ENCODE data around the gene HHAT.

Gene HHAT

GRCh38 chr1:210372491-210372890, 43.8 kb downstream of the HHAT start:
- Histone ChIP-seq H3K4me3 (ENCODE audit: low read depth, low read length) (no peak overlapping the region), H3K36me3 (ENCODE audit: control insufficient read depth, insufficient read depth, low read length) (no peaks in the 10 kb centered on the region), H3K9me3 (ENCODE audit: control insufficient read depth, insufficient read depth, low read depth, low read length) (no peaks in the 10 kb centered on the region), H3K4me1 (ENCODE audit: control insufficient read depth, insufficient read depth, low read length) (peaks cover 41% of the 10 kb centered on the region), H3K9ac (ENCODE audit: low read length) (no peak overlapping the region), H3K27ac (ENCODE audit: low read depth, low read length) (no peak overlapping the region), H3K27me3 (ENCODE audit: control insufficient read depth, insufficient read depth, low read length) (peaks cover 4% of the 10 kb centered on the region; the same call in 1 of the 2 replicates)

DNA sequence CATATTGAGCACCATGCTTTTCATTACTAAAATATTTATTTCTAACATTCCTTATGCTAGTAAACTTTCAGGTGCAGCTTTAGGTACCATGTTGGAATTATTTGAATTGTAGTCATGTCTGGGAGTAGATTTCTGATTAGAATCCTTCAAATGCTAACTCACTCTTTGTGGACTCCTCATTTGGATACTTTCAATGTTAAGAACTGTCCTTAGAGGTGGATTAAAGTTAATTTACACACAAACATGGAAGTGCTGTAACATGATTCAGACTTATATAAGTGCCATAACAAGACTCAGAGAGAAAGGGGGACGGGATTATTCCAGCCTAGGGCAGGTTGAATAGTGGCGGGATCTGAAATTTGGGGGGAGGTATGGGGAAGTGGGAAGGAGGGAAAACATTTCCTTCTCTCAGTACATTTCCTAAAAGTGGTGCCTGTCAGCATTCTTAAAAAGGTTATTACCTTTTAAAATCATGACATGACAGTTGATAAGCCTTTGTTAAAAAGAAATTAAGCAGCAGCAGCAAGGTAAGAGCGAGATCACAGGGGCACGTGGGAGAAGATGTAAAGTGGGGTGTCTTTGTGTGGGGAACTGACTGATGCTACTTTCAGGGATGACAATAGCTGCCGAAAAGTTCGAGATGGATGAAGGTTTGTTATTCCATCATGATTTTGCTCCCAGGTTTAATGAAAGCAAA, 44.4 kb downstream of the HHAT start:
- Histone ChIP-seq H3K9ac (ENCODE audit: low read length) (peak overlapping the region; percentile 33), H3K4me3 (ENCODE audit: low read depth, low read length) (no peak overlapping the region), H3K4me1 (ENCODE audit: control insufficient read depth, insufficient read depth, low read length) (peaks cover 42% of the 10 kb centered on the region), H3K9me3 (ENCODE audit: control insufficient read depth, insufficient read depth, low read depth, low read length) (no peaks in the 10 kb centered on the region), H3K27ac (ENCODE audit: low read depth, low read length) (peak overlapping the region; percentile 56; the same call in 1 of the 2 replicates), H3K36me3 (ENCODE audit: control insufficient read depth, insufficient read depth, low read length) (no peaks in the 10 kb centered on the region), H3K27me3 (ENCODE audit: control insufficient read depth, insufficient read depth, low read length) (peaks cover 4% of the 10 kb centered on the region; the same call in 1 of the 2 replicates)

DNA sequence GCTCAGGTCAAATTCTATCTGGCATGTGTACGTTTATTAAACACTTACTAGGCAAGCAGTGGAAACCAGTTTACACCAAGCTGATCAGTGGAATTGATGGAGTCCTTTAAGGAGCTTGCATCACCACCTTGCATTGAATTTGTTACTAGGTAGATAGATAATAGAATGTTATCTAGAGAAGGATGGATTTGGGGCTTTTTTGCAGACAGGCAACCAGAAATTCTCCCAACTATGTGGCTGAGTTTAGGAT, 44.9 kb downstream of the HHAT start:
- peak overlapping the region; percentile 56; the same call in 1 of the 2 replicates for H3K27ac ChIP-seq (ENCODE audit: low read depth, low read length)

DNA sequence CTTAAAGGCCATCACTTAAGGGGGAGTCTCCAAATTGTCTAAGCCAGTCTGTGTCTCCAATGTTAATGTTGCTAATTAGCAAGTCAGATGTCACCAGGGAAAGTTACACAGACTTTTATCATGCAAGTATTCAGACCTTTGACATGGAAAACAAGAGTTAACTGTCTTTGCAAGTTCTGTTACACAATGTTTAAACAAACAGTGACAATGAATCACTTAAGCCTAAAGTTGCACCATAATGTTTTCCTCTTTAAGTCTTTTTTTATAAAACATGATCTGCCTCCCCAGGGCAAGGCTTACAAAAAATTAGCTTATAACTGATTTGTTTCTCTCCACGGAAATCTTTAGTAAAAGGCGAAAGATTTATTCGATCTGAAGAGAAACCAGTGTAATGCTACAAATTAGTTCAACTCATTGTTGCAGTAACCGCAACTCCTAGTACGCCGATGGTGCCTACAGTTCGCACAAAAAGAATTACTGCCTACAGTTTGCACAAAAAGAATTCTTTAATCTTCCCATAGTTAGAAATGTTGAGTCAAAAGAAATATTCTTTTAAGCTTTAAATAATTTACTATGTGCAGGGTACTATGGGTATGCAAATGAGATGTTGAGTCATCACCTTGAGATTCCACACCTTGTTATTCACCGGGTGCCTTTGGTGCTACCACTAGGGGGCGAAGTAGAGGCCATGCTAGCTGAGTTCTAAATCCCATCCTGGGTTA, 45.3 kb downstream of the HHAT start:
- Histone ChIP-seq H3K4me1 (ENCODE audit: control insufficient read depth, insufficient read depth, low read length) (peaks cover 40% of the 10 kb centered on the region), H3K4me3 (ENCODE audit: low read depth, low read length) (no peak overlapping the region)

More for the DNA sequence above, 44.9 kb downstream of the HHAT start:
- H3K9me3 ChIP-seq (ENCODE audit: control insufficient read depth, insufficient read depth, low read depth, low read length), result no peaks in the 10 kb centered on the region
- no peaks in the 10 kb centered on the region for H3K36me3 ChIP-seq (ENCODE audit: control insufficient read depth, insufficient read depth, low read length)
- peak overlapping the region; percentile 33 for H3K9ac ChIP-seq (ENCODE audit: low read length)
- H3K27me3 ChIP-seq (ENCODE audit: control insufficient read depth, insufficient read depth, low read length), result peaks cover 4% of the 10 kb centered on the region; the same call in 1 of the 2 replicates
- H3K4me3 ChIP-seq (ENCODE audit: low read depth, low read length), result no peak overlapping the region
- peaks cover 42% of the 10 kb centered on the region for H3K4me1 ChIP-seq (ENCODE audit: control insufficient read depth, insufficient read depth, low read length)

GRCh38 chr1:210374600-210374953, 45.9 kb downstream of the HHAT start:
- H3K9me3 ChIP-seq (ENCODE audit: control insufficient read depth, insufficient read depth, low read depth, low read length), result no peaks in the 10 kb centered on the region
- peaks cover 4% of the 10 kb centered on the region; the same call in 1 of the 2 replicates for H3K27me3 ChIP-seq (ENCODE audit: control insufficient read depth, insufficient read depth, low read length)
- H3K27ac ChIP-seq (ENCODE audit: low read depth, low read length), result peak overlapping the region; percentile 99; the same call in 1 of the 2 replicates
- no peak overlapping the region for H3K9ac ChIP-seq (ENCODE audit: low read length)
- no peaks in the 10 kb centered on the region for H3K36me3 ChIP-seq (ENCODE audit: control insufficient read depth, insufficient read depth, low read length)
- H3K4me3 ChIP-seq (ENCODE audit: low read depth, low read length), result no peak overlapping the region
- H3K4me1 ChIP-seq (ENCODE audit: control insufficient read depth, insufficient read depth, low read length), result peaks cover 35% of the 10 kb centered on the region

More for the DNA sequence above, 45.3 kb downstream of the HHAT start:
- H3K36me3 ChIP-seq (ENCODE audit: control insufficient read depth, insufficient read depth, low read length), result no peaks in the 10 kb centered on the region
- H3K27me3 ChIP-seq (ENCODE audit: control insufficient read depth, insufficient read depth, low read length), result peaks cover 4% of the 10 kb centered on the region; the same call in 1 of the 2 replicates
- peak overlapping the region; percentile 95 for H3K9ac ChIP-seq (ENCODE audit: low read length)
- H3K27ac ChIP-seq (ENCODE audit: low read depth, low read length), result peak overlapping the region; percentile 99
- H3K9me3 ChIP-seq (ENCODE audit: control insufficient read depth, insufficient read depth, low read depth, low read length), result no peaks in the 10 kb centered on the region

DNA sequence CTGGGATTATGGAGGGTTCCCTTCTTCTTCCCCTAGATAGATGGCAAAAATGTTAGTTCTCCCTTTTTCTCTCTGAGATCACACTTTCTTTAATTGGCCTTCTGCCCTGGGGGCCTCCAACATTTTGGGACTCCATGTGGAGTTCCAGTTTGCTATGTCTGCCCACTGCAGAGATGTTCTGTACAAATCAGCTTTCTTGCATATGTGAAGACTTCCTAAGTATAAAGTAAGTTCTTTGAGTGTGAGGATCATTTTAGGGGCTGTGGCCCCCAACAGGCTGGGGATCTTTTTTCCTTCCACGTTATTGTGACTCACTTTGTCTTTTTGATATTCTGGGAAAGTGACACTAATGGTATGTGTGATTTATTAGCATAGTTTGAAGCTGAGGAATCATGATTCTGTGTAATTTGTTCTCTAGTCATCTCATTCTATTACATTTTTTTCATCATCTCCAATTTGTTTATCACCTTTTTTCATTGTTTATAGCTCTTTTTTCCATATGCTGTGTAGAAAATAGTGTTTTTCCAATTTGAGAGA, 48.2 kb downstream of the HHAT start:
- Histone ChIP-seq H3K4me3 (ENCODE audit: low read depth, low read length) (no peak overlapping the region), H3K9me3 (ENCODE audit: control insufficient read depth, insufficient read depth, low read depth, low read length) (no peaks in the 10 kb centered on the region), H3K9ac (ENCODE audit: low read length) (no peak overlapping the region), H3K27ac (ENCODE audit: low read depth, low read length) (no peak overlapping the region), H3K27me3 (ENCODE audit: control insufficient read depth, insufficient read depth, low read length) (no peaks in the 10 kb centered on the region), H3K4me1 (ENCODE audit: control insufficient read depth, insufficient read depth, low read length) (peaks cover 27% of the 10 kb centered on the region), H3K36me3 (ENCODE audit: control insufficient read depth, insufficient read depth, low read length) (no peaks in the 10 kb centered on the region)

DNA sequence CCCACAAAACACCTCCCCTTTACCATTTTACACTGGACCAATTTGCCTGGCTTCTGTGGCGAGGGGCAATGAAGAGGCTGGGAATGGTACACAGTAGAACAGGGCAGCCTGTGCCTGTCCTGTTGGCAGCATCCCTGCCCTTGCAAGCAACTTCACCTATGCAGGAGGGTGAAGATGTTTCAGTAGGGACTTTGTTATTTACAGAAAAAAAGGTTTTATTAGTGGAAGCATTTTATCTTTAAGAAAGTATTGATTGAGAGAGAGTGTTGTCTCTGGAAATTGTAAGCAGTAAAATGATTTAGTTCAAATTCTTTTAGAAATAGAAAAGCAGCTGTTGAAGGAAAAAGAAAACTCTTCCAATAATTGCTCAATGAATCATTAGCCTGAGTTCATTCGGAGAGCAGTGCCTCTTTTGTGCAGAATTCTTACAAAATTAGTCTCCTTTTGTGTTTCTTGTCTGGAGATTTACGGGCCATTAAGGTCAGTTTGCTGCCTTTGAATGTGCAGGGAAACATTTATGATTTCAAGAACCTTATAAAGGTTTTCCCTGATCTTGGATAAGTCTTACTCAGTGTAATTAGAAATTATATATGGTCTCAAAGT, 49.1 kb downstream of the HHAT start:
- no peaks in the 10 kb centered on the region for H3K36me3 ChIP-seq (ENCODE audit: control insufficient read depth, insufficient read depth, low read length)
- H3K27ac ChIP-seq (ENCODE audit: low read depth, low read length), result no peak overlapping the region
- peaks cover 18% of the 10 kb centered on the region for H3K4me1 ChIP-seq (ENCODE audit: control insufficient read depth, insufficient read depth, low read length)
- no peaks in the 10 kb centered on the region for H3K9me3 ChIP-seq (ENCODE audit: control insufficient read depth, insufficient read depth, low read depth, low read length)
- no peaks in the 10 kb centered on the region for H3K27me3 ChIP-seq (ENCODE audit: control insufficient read depth, insufficient read depth, low read length)
- no peak overlapping the region for H3K9ac ChIP-seq (ENCODE audit: low read length)
- no peak overlapping the region for H3K4me3 ChIP-seq (ENCODE audit: low read depth, low read length)

GRCh38 chr1:210378736-210379135, 50.0 kb downstream of the HHAT start:
- Histone ChIP-seq H3K9ac (ENCODE audit: low read length) (no peak overlapping the region), H3K27ac (ENCODE audit: low read depth, low read length) (no peak overlapping the region), H3K9me3 (ENCODE audit: control insufficient read depth, insufficient read depth, low read depth, low read length) (no peaks in the 10 kb centered on the region), H3K4me3 (ENCODE audit: low read depth, low read length) (no peak overlapping the region), H3K4me1 (ENCODE audit: control insufficient read depth, insufficient read depth, low read length) (peaks cover 10% of the 10 kb centered on the region; the same call in 1 of the 2 replicates), H3K36me3 (ENCODE audit: control insufficient read depth, insufficient read depth, low read length) (no peaks in the 10 kb centered on the region), H3K27me3 (ENCODE audit: control insufficient read depth, insufficient read depth, low read length) (no peaks in the 10 kb centered on the region)

GRCh38 chr1:210381934-210382333, 53.2 kb downstream of the HHAT start:
- H3K9ac ChIP-seq (ENCODE audit: low read length), result no peak overlapping the region
- H3K27me3 ChIP-seq (ENCODE audit: control insufficient read depth, insufficient read depth, low read length), result no peaks in the 10 kb centered on the region
- H3K4me3 ChIP-seq (ENCODE audit: low read depth, low read length), result no peak overlapping the region
- H3K4me1 ChIP-seq (ENCODE audit: control insufficient read depth, insufficient read depth, low read length), result 0 out of 2 replicates have a peak, but pooled peaks cover 4% of the 10 kb centered on the region
- no peak overlapping the region for H3K27ac ChIP-seq (ENCODE audit: low read depth, low read length)
- H3K36me3 ChIP-seq (ENCODE audit: control insufficient read depth, insufficient read depth, low read length), result no peaks in the 10 kb centered on the region
- H3K9me3 ChIP-seq (ENCODE audit: control insufficient read depth, insufficient read depth, low read depth, low read length), result no peaks in the 10 kb centered on the region

- Histone ChIP-seq H3K9ac (ENCODE audit: low read length) (no peak overlapping the region), H3K36me3 (ENCODE audit: control insufficient read depth, insufficient read depth, low read length) (no peaks in the 10 kb centered on the region), H3K4me1 (ENCODE audit: control insufficient read depth, insufficient read depth, low read length) (no peaks in the 10 kb centered on the region), H3K4me3 (ENCODE audit: low read depth, low read length) (no peak overlapping the region), H3K27ac (ENCODE audit: low read depth, low read length) (no peak overlapping the region), H3K9me3 (ENCODE audit: control insufficient read depth, insufficient read depth, low read depth, low read length) (0 out of 2 replicates have a peak, but pooled peaks cover 5% of the 10 kb centered on the region), H3K27me3 (ENCODE audit: control insufficient read depth, insufficient read depth, low read length) (no peaks in the 10 kb centered on the region)
Observed at GRCh38 chr1:210384625-210385024, 55.9 kb downstream of the HHAT start.

GRCh38 chr1:210385228-210385627, 56.5 kb downstream of the HHAT start:
- Histone ChIP-seq H3K9me3 (ENCODE audit: control insufficient read depth, insufficient read depth, low read depth, low read length) (0 out of 2 replicates have a peak, but pooled peaks cover 5% of the 10 kb centered on the region), H3K9ac (ENCODE audit: low read length) (no peak overlapping the region), H3K36me3 (ENCODE audit: control insufficient read depth, insufficient read depth, low read length) (no peaks in the 10 kb centered on the region), H3K4me1 (ENCODE audit: control insufficient read depth, insufficient read depth, low read length) (no peaks in the 10 kb centered on the region), H3K27ac (ENCODE audit: low read depth, low read length) (no peak overlapping the region), H3K4me3 (ENCODE audit: low read depth, low read length) (no peak overlapping the region), H3K27me3 (ENCODE audit: control insufficient read depth, insufficient read depth, low read length) (no peaks in the 10 kb centered on the region)
